Activated CD4-positive, alpha-beta memory T cell treated with anti-CD3 and anti-CD28 coated beads, Interleukin-2, amount 10 ng/mL, durations not matched to agents 7 days and 5 days (primary cell): ENCODE results near the gene PLA2G7. TPM values are rescaled to one million over a fixed set of nuclear protein-coding genes. Genes with fewer than 3 reads are reported as not detected.
"Not testable (repeated sequence)": the region's sequence is repeated elsewhere in the genome, so short reads cannot be mapped to it uniquely, and the experiment has no call there.

ENCODE experiments used
- CTCF ChIA-PET: fragments of 350-600 bp; sonication (Branson Sonifier 250); formaldehyde crosslinking; loops from one replicate; lab custom pipeline; 2021; ENCODE audit warnings: antibody characterized with exemption, inconsistent platforms; lab: Charles Lee
- POLR2A ChIA-PET: fragments of 350-600 bp; sonication (Branson Sonifier 250); formaldehyde crosslinking; loops from one replicate; lab custom pipeline; 2021; ENCODE audit warnings: antibody characterized with exemption; lab: Charles Lee
- DNase-seq: peaks from one replicate; pipeline ENCODE4 v3.0.0-alpha.2; 2020
- H3K27ac Mint-ChIP-seq: one replicate; pipeline ENCODE4 v1.8.0; 2021; ENCODE audit warnings: mild to moderate bottlenecking, mixed read lengths
- H3K27me3 Mint-ChIP-seq: one replicate; pipeline ENCODE4 v1.8.0; 2021; ENCODE audit warnings: mixed read lengths
- H3K36me3 Mint-ChIP-seq: one replicate; pipeline ENCODE4 v1.8.0; 2021; ENCODE audit warnings: low read depth, mixed read lengths
- H3K4me1 Mint-ChIP-seq: one replicate; pipeline ENCODE4 v1.8.0; 2021; ENCODE audit warnings: mixed read lengths
- H3K4me3 Mint-ChIP-seq: one replicate; pipeline ENCODE4 v1.8.0; 2021; ENCODE audit warnings: mild to moderate bottlenecking, mixed read lengths
- H3K9me3 Mint-ChIP-seq: one replicate; pipeline ENCODE4 v1.8.0; 2021; ENCODE audit warnings: mixed read lengths
- total RNA-seq, 2 experiments: library from RNA; stranded (reverse); gene quantifications; one replicate each; pipeline ENCODE4 v1.2.3, GENCODE V29; 2021

Gene PLA2G7
- not detected for total RNA-seq

- ChIA-PET CTCF (no interaction called here), POLR2A (no interaction called here)
- no peak for DNase-seq
- peaks cover 6% of the 10 kb centered on the region for H3K4me1 Mint-ChIP-seq
- no peaks in the 10 kb centered on the region for H3K9me3 Mint-ChIP-seq
- H3K4me3 Mint-ChIP-seq: no peak within 1 kb of the TSS
- H3K36me3 Mint-ChIP-seq: no peaks in the 10 kb centered on the region
- H3K27ac Mint-ChIP-seq: no peak within 1 kb of the TSS
- H3K27me3 Mint-ChIP-seq: peaks cover 63% of the 10 kb centered on the region
Measured at GRCh38 chr6:46734867-46735719, at the start of gene PLA2G7. Gene PLA2G7 (minus strand): TSS chr6:46735375. CDS start chr6:46722891, 12,484 bp downstream.

- ChIA-PET CTCF (no interaction called here), POLR2A (no interaction called here)
- H3K9me3 Mint-ChIP-seq: no peaks in the 10 kb centered on the region
- H3K36me3 Mint-ChIP-seq: no peaks in the 10 kb centered on the region
- no peak for DNase-seq
- no peak overlapping the region for H3K27ac Mint-ChIP-seq
- no peaks in the 10 kb centered on the region for H3K4me1 Mint-ChIP-seq
- H3K27me3 Mint-ChIP-seq: no peaks in the 10 kb centered on the region
- H3K4me3 Mint-ChIP-seq: no peak overlapping the region
Measured at GRCh38 chr6:46784535-46784934, 49.4 kb upstream of the PLA2G7 start.

GRCh38 chr6:46781478-46782378, 46.6 kb upstream of the PLA2G7 start:
- no peak for DNase-seq
- H3K36me3 Mint-ChIP-seq: no peaks in the 10 kb centered on the region
- no peak overlapping the region for H3K4me3 Mint-ChIP-seq
- CTCF ChIA-PET: no interaction called here
- no peaks in the 10 kb centered on the region for H3K27me3 Mint-ChIP-seq
- H3K9me3 Mint-ChIP-seq: no peaks in the 10 kb centered on the region
- no peak overlapping the region for H3K27ac Mint-ChIP-seq
- H3K4me1 Mint-ChIP-seq: no peaks in the 10 kb centered on the region
- POLR2A ChIA-PET: no interaction called here

GRCh38 chr6:46777476-46778346, 42.5 kb upstream of the PLA2G7 start:
- H3K9me3 Mint-ChIP-seq: no peaks in the 10 kb centered on the region
- no peaks in the 10 kb centered on the region for H3K4me1 Mint-ChIP-seq

GRCh38 chr6:46776070-46776712, 41.0 kb upstream of the PLA2G7 start:
- no peak for DNase-seq
- Mint-ChIP-seq H3K9me3 (no peaks in the 10 kb centered on the region), H3K27ac (no peak overlapping the region), H3K4me3 (no peak overlapping the region), H3K27me3 (no peaks in the 10 kb centered on the region), H3K4me1 (no peaks in the 10 kb centered on the region), H3K36me3 (no peaks in the 10 kb centered on the region)
- POLR2A ChIA-PET: no interaction called here
- CTCF ChIA-PET: no interaction called here

More at GRCh38 chr6:46777476-46778346, 42.5 kb upstream of the PLA2G7 start:
- H3K4me3 Mint-ChIP-seq: no peak overlapping the region
- H3K27ac Mint-ChIP-seq: no peak overlapping the region
- H3K36me3 Mint-ChIP-seq: no peaks in the 10 kb centered on the region
- POLR2A ChIA-PET: no interaction called here
- CTCF ChIA-PET: interaction anchor here (0.7 kb wide), 1 partner anchor 10 kb away, joined by 3 read pairs; no protein-coding TSS in a partner anchor
- H3K27me3 Mint-ChIP-seq: no peaks in the 10 kb centered on the region
- DNase-seq: no peak

- H3K36me3 Mint-ChIP-seq, H3K4me3 Mint-ChIP-seq, H3K27me3 Mint-ChIP-seq, H3K9me3 Mint-ChIP-seq, H3K27ac Mint-ChIP-seq, DNase-seq, H3K4me1 Mint-ChIP-seq, POLR2A ChIA-PET, CTCF ChIA-PET: not testable (repeated sequence)
Measured at GRCh38 chr6:46774736-46775135, 39.6 kb upstream of the PLA2G7 start.

GRCh38 chr6:46773201-46773855, 38.2 kb upstream of the PLA2G7 start:
- CTCF ChIA-PET: no interaction called here
- no peaks in the 10 kb centered on the region for H3K9me3 Mint-ChIP-seq
- no peaks in the 10 kb centered on the region for H3K27me3 Mint-ChIP-seq
- no peak overlapping the region for H3K4me3 Mint-ChIP-seq
- no peaks in the 10 kb centered on the region for H3K36me3 Mint-ChIP-seq
- H3K27ac Mint-ChIP-seq: no peak overlapping the region
- H3K4me1 Mint-ChIP-seq: no peaks in the 10 kb centered on the region
- DNase-seq: no peak
- POLR2A ChIA-PET: no interaction called here

GRCh38 chr6:46772762-46773161, 37.6 kb upstream of the PLA2G7 start:
- Mint-ChIP-seq H3K36me3 (no peaks in the 10 kb centered on the region), H3K4me1 (no peaks in the 10 kb centered on the region), H3K27me3 (peaks cover 1% of the 10 kb centered on the region), H3K9me3 (no peaks in the 10 kb centered on the region), H3K4me3 (no peak overlapping the region), H3K27ac (no peak overlapping the region)
- CTCF ChIA-PET: no interaction called here
- POLR2A ChIA-PET: no interaction called here
- no peak for DNase-seq

- CTCF ChIA-PET: no interaction called here
- POLR2A ChIA-PET: no interaction called here
- Mint-ChIP-seq H3K4me3 (no peak overlapping the region), H3K36me3 (no peaks in the 10 kb centered on the region), H3K9me3 (no peaks in the 10 kb centered on the region), H3K4me1 (no peaks in the 10 kb centered on the region), H3K27me3 (peaks cover 4% of the 10 kb centered on the region), H3K27ac (no peak overlapping the region)
- no peak for DNase-seq
Measured at GRCh38 chr6:46772016-46772415, 36.8 kb upstream of the PLA2G7 start.

- no peak overlapping the region for H3K4me3 Mint-ChIP-seq
- ChIA-PET POLR2A (no interaction called here), CTCF (no interaction called here)
- no peak overlapping the region for H3K27ac Mint-ChIP-seq
- H3K27me3 Mint-ChIP-seq: peaks cover 4% of the 10 kb centered on the region
- no peaks in the 10 kb centered on the region for H3K9me3 Mint-ChIP-seq
- no peak for DNase-seq
- no peaks in the 10 kb centered on the region for H3K36me3 Mint-ChIP-seq
- H3K4me1 Mint-ChIP-seq: no peaks in the 10 kb centered on the region
Measured at GRCh38 chr6:46764961-46765360, 29.8 kb upstream of the PLA2G7 start.

GRCh38 chr6:46764280-46764679, 29.1 kb upstream of the PLA2G7 start:
- H3K9me3 Mint-ChIP-seq, POLR2A ChIA-PET, H3K36me3 Mint-ChIP-seq, DNase-seq, CTCF ChIA-PET, H3K4me1 Mint-ChIP-seq, H3K4me3 Mint-ChIP-seq, H3K27me3 Mint-ChIP-seq, H3K27ac Mint-ChIP-seq: not testable (repeated sequence)

GRCh38 chr6:46763466-46763865, 28.3 kb upstream of the PLA2G7 start:
- POLR2A ChIA-PET: no interaction called here
- no peak overlapping the region for H3K4me3 Mint-ChIP-seq
- H3K27ac Mint-ChIP-seq: no peak overlapping the region
- H3K36me3 Mint-ChIP-seq: no peaks in the 10 kb centered on the region
- H3K27me3 Mint-ChIP-seq: peaks cover 4% of the 10 kb centered on the region
- DNase-seq: no peak
- H3K9me3 Mint-ChIP-seq: no peaks in the 10 kb centered on the region
- no peaks in the 10 kb centered on the region for H3K4me1 Mint-ChIP-seq
- CTCF ChIA-PET: no interaction called here
